K562 (cell line): Measurements from ENCODE around the gene TBC1D25. TPM values are rescaled to one million over a fixed set of nuclear protein-coding genes. Genes with fewer than 3 reads are reported as not detected.

Source experiments
- CC2D1A ChIP-seq: fragments of 450-650 bp; IDR thresholded peaks from 2 replicates; pipeline ENCODE4 v1.6.1; 2017; ENCODE audit warnings: mild to moderate bottlenecking
- CHD2 ChIP-seq: IDR thresholded peaks from 2 replicates; pipeline ENCODE4 v1.6.1; 2011; ENCODE audit warnings: low read depth, low read length
- ELF2 ChIP-seq: fragments of 250-450 bp; sonication (Bioruptor Pico); IDR thresholded peaks from 2 replicates; pipeline ENCODE4 v1.5.0; 2021; ENCODE audit warnings: mild to moderate bottlenecking
- GABPB1 ChIP-seq: sonication (generic); formaldehyde crosslinking; IDR thresholded peaks from 2 replicates; pipeline ENCODE4 v1.8.0; 2022; ENCODE audit warnings: mild to moderate bottlenecking, missing genetic modification reagents
- MBD2 ChIP-seq: sonication (generic); IDR thresholded peaks from 2 replicates; pipeline ENCODE4 v1.6.1; 2016; ENCODE audit warnings: low read depth, borderline replicate concordance
- RB1 ChIP-seq: fragments of 450-650 bp; IDR thresholded peaks from 2 replicates; pipeline ENCODE4 v1.6.1; 2017; ENCODE audit warnings: low read depth, mild to moderate bottlenecking
- TFAM ChIP-seq: fragments of 250-450 bp; sonication (Bioruptor Pico); conservative IDR thresholded peaks from 2 replicates; pipeline ENCODE4 v1.5.0; 2021; ENCODE audit warnings: mild to moderate bottlenecking, moderate library complexity
- XRCC4 ChIP-seq: IDR thresholded peaks from one replicate; pipeline ENCODE4 v1.6.1; 2011; ENCODE audit not compliant: insufficient read depth, insufficient read length; ENCODE audit errors: extremely low read depth
- ZBED1 ChIP-seq: IDR thresholded peaks from 2 replicates; pipeline ENCODE4 v1.6.1; 2014
- ZFP36 ChIP-seq: fragments of 150-350 bp; IDR thresholded peaks from 2 replicates; pipeline ENCODE4 v1.6.1; 2018; ENCODE audit warnings: low read length, low read depth; ENCODE audit not compliant: partially characterized antibody
- ZNF121 ChIP-seq: sonication (generic); formaldehyde crosslinking; conservative IDR thresholded peaks from 2 replicates; pipeline ENCODE4 v1.8.0; 2022; ENCODE audit warnings: missing genetic modification reagents
- ZNF316 ChIP-seq: fragments of 450-650 bp; IDR thresholded peaks from 2 replicates; pipeline ENCODE4 v1.6.1; 2016
- ZNF431 ChIP-seq: sonication (generic); formaldehyde crosslinking; IDR thresholded peaks from 2 replicates; pipeline ENCODE4 v1.8.0; 2022; ENCODE audit warnings: mild to moderate bottlenecking, missing genetic modification reagents
- ZNF561 ChIP-seq: fragments of 450-650 bp; formaldehyde crosslinking; conservative IDR thresholded peaks from 2 replicates; pipeline ENCODE4 v1.4.0; 2020; ENCODE audit warnings: mild to moderate bottlenecking, moderate library complexity
- polyA plus RNA-seq, 8 experiments: library from polyadenylated mRNA; depleted of rRNA in 4 of 8; stranded (reverse) in 5 of 8; unstranded in 3 of 8; fragments of >200 nt; fragmentation: Nextera tagmentation in 2 of 8; fragmentation: Illumina TruSeq in 1 of 8; extraction: Ambion mirVana in 2 of 8; extraction: Trizol in 1 of 8; gene quantifications; 2 replicates each; pipeline versions ENCODE4 v1.2.1 to v1.2.3, GENCODE V29; 2011 to 2014; ENCODE audit warnings: inconsistent platforms in 1 of 8, missing spikeins in 1 of 8
- total RNA-seq, 7 experiments: library from RNA; depleted of rRNA in 6 of 7; stranded (reverse); fragments of >200 nt in 6 of 7; fragmentation: Illumina TruSeq in 2 of 7; extraction: Trizol in 2 of 7; gene quantifications; 2 replicates each; pipeline versions ENCODE4 v1.2.1 to v1.2.3, GENCODE V29; 2011 to 2021; ENCODE audit warnings: low replicate concordance in 1 of 7
- TF ChIP-seq, protein P1 (sequence below): fragments of 250-450 bp; sonication (Bioruptor Pico); IDR thresholded peaks from 2 replicates; pipeline ENCODE4 v1.8.0; 2021; ENCODE audit warnings: mild to moderate bottlenecking, moderate library complexity
- TF ChIP-seq, protein P2 (sequence below): fragments of 250-450 bp; sonication (Bioruptor Pico); IDR thresholded peaks from 2 replicates; pipeline ENCODE4 v1.5.0; 2020; ENCODE audit warnings: mild to moderate bottlenecking, borderline replicate concordance
- TF ChIP-seq, protein P3 (sequence below): fragments of 450-650 bp; IDR thresholded peaks from 2 replicates; pipeline ENCODE4 v1.6.1; 2016; ENCODE audit warnings: low read depth

TBC1D25 gene
- total and polyA plus RNA-seq, 9 of the 15 experiments (the other 6 are each of a cell fraction or from before 2014, with no cell fraction given) = 0.62 to 10.6 (median 3.9) TPM

- TF ChIP-seq, protein P1, sequence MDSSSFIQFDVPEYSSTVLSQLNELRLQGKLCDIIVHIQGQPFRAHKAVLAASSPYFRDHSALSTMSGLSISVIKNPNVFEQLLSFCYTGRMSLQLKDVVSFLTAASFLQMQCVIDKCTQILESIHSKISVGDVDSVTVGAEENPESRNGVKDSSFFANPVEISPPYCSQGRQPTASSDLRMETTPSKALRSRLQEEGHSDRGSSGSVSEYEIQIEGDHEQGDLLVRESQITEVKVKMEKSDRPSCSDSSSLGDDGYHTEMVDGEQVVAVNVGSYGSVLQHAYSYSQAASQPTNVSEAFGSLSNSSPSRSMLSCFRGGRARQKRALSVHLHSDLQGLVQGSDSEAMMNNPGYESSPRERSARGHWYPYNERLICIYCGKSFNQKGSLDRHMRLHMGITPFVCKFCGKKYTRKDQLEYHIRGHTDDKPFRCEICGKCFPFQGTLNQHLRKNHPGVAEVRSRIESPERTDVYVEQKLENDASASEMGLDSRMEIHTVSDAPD (CRISPR knock-in tag) = no peak
- no peak for TF ChIP-seq CHD2
- no peak for TF ChIP-seq XRCC4
- no peak for TF ChIP-seq TFAM (CRISPR knock-in tag)
- TF ChIP-seq, protein P2, sequence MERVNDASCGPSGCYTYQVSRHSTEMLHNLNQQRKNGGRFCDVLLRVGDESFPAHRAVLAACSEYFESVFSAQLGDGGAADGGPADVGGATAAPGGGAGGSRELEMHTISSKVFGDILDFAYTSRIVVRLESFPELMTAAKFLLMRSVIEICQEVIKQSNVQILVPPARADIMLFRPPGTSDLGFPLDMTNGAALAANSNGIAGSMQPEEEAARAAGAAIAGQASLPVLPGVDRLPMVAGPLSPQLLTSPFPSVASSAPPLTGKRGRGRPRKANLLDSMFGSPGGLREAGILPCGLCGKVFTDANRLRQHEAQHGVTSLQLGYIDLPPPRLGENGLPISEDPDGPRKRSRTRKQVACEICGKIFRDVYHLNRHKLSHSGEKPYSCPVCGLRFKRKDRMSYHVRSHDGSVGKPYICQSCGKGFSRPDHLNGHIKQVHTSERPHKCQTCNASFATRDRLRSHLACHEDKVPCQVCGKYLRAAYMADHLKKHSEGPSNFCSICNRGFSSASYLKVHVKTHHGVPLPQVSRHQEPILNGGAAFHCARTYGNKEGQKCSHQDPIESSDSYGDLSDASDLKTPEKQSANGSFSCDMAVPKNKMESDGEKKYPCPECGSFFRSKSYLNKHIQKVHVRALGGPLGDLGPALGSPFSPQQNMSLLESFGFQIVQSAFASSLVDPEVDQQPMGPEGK (CRISPR knock-in tag) = no peak
- TF ChIP-seq GABPB1 (CRISPR knock-in tag) = peak; percentile 93
- TF ChIP-seq ZNF431 (CRISPR knock-in tag) = no peak
- 0 out of 2 replicates have a peak, but pooled peaks have one; percentile 24 for TF ChIP-seq RB1
- TF ChIP-seq MBD2 = peak; percentile 65; the same call in 1 of the 2 replicates
- TF ChIP-seq, protein P3, sequence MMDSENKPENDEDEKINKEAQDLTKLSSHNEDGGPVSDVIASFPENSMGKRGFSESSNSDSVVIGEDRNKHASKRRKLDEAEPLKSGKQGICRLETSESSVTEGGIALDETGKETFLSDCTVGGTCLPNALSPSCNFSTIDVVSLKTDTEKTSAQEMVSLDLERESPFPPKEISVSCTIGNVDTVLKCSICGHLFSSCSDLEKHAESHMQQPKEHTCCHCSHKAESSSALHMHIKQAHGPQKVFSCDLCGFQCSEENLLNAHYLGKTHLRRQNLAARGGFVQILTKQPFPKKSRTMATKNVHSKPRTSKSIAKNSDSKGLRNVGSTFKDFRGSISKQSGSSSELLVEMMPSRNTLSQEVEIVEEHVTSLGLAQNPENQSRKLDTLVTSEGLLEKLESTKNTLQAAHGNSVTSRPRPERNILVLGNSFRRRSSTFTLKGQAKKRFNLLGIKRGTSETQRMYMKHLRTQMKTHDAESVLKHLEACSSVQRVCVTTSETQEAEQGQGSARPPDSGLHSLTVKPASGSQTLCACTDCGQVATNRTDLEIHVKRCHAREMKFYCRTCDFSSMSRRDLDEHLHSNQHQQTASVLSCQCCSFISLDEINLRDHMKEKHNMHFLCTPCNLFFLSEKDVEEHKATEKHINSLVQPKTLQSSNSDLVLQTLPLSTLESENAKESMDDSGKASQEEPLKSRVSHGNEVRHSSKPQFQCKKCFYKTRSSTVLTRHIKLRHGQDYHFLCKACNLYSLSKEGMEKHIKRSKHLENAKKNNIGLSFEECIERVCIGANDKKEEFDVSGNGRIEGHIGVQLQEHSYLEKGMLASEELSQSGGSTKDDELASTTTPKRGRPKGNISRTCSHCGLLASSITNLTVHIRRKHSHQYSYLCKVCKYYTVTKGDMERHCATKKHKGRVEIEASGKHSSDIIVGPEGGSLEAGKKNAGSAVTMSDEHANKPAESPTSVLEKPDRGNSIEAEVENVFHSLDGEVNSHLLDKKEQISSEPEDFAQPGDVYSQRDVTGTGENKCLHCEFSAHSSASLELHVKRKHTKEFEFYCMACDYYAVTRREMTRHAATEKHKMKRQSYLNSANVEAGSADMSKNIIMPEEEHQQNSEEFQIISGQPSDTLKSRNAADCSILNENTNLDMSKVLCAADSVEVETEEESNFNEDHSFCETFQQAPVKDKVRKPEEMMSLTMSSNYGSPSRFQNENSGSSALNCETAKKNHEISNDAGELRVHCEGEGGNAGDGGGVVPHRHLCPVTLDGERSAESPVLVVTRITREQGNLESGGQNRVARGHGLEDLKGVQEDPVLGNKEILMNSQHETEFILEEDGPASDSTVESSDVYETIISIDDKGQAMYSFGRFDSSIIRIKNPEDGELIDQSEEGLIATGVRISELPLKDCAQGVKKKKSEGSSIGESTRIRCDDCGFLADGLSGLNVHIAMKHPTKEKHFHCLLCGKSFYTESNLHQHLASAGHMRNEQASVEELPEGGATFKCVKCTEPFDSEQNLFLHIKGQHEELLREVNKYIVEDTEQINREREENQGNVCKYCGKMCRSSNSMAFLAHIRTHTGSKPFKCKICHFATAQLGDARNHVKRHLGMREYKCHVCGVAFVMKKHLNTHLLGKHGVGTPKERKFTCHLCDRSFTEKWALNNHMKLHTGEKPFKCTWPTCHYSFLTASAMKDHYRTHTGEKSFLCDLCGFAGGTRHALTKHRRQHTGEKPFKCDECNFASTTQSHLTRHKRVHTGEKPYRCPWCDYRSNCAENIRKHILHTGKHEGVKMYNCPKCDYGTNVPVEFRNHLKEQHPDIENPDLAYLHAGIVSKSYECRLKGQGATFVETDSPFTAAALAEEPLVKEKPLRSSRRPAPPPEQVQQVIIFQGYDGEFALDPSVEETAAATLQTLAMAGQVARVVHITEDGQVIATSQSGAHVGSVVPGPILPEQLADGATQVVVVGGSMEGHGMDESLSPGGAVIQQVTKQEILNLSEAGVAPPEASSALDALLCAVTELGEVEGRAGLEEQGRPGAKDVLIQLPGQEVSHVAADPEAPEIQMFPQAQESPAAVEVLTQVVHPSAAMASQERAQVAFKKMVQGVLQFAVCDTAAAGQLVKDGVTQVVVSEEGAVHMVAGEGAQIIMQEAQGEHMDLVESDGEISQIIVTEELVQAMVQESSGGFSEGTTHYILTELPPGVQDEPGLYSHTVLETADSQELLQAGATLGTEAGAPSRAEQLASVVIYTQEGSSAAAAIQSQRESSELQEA = no peak
- TF ChIP-seq ZBED1 = 0 out of 2 replicates have a peak, but pooled peaks have one; percentile 16
- TF ChIP-seq ZNF121 = no peak
- no peak for TF ChIP-seq ZNF316
- TF ChIP-seq ELF2 = peak; percentile 96
- 0 out of 2 replicates have a peak, but pooled peaks have one; percentile 6 for TF ChIP-seq CC2D1A
- TF ChIP-seq ZNF561 (CRISPR knock-in tag) = no peak
- TF ChIP-seq ZFP36 = no peak
These were observed 35.1 kb downstream of the TBC1D25 start, which contains the start of gene RBM3 (continued) for GRCh38 chrX:48574270-48575266.
